HG02870 (cell line): Measurements from ENCODE around the gene AGXT2.
A peak's percentile ranks its signal among the peaks of the same experiment; 100 is the strongest.

ENCODE experiments used
- ATAC-seq: cut with Tn5 transposase; IDR thresholded peaks from one replicate; pipeline ENCODE4 v1.9.1; 2021; ENCODE audit warnings: mild to moderate bottlenecking, moderate library complexity; ENCODE audit not compliant: unreplicated experiment

Gene AGXT2

GRCh38 chr5:35047785-35048404 is at the start of gene AGXT2:
Gene AGXT2, minus strand, starts transcription at chr5:35047949. Its CDS starts 57 bp downstream, at chr5:35047892.
- ATAC-seq: no peak

- ATAC-seq: no peak
Observed at GRCh38 chr5:35096932-35097331, 49.2 kb upstream of the AGXT2 start.

- ATAC-seq: no peak
Observed at GRCh38 chr5:35096216-35096615, 48.5 kb upstream of the AGXT2 start.

GRCh38 chr5:35095366-35095765 is 47.6 kb upstream of the AGXT2 start:
- no peak for ATAC-seq

- no peak for ATAC-seq
Observed at GRCh38 chr5:35094948-35095347, 47.2 kb upstream of the AGXT2 start.

- no peak for ATAC-seq
Observed at GRCh38 chr5:35092703-35093102, 45.0 kb upstream of the AGXT2 start.

- ATAC-seq: no peak
Observed at GRCh38 chr5:35091704-35092103, 44.0 kb upstream of the AGXT2 start.

- no peak for ATAC-seq
Observed at GRCh38 chr5:35089334-35090314, 41.9 kb upstream of the AGXT2 start.

GRCh38 chr5:35087991-35088390 is 40.2 kb upstream of the AGXT2 start:
- no peak for ATAC-seq

- no peak for ATAC-seq
Observed at GRCh38 chr5:35083150-35083549, 35.4 kb upstream of the AGXT2 start.

- ATAC-seq: no peak
Observed at GRCh38 chr5:35082530-35082929, 34.8 kb upstream of the AGXT2 start.

- ATAC-seq: no peak
Observed at GRCh38 chr5:35081134-35081533, 33.4 kb upstream of the AGXT2 start.

- ATAC-seq: no peak
Observed at GRCh38 chr5:35073160-35073559, 25.4 kb upstream of the AGXT2 start.

- no peak for ATAC-seq
Observed at GRCh38 chr5:35069188-35069587, 21.4 kb upstream of the AGXT2 start.

- no peak for ATAC-seq
Observed at GRCh38 chr5:35067985-35068384, 20.2 kb upstream of the AGXT2 start.

- ATAC-seq: peak; percentile 50
Observed at GRCh38 chr5:35066260-35066795, 18.6 kb upstream of the AGXT2 start.

GRCh38 chr5:35063414-35063813 is 15.7 kb upstream of the AGXT2 start:
- ATAC-seq: no peak

- no peak for ATAC-seq
Observed at GRCh38 chr5:35061211-35061770, 13.5 kb upstream of the AGXT2 start.

- no peak for ATAC-seq
Observed at GRCh38 chr5:35060236-35060635, 12.5 kb upstream of the AGXT2 start.

- ATAC-seq: no peak
Observed at GRCh38 chr5:35059251-35059650, 11.5 kb upstream of the AGXT2 start.

- peak; percentile 70 for ATAC-seq
Observed at GRCh38 chr5:35058374-35058788, 10.6 kb upstream of the AGXT2 start.
